ENCODE measurements around the gene GJB5.

GJB5 gene

GRCh38 chr1:34750610-34751009 is 4.2 kb upstream of the GJB5 start:
- no peak for TF ChIP-seq CTCF (IDR thresholded peaks at IDR 0.05; ENCODE audit: low read length, missing control alignments)
- H3K4me3 ChIP-seq (replicated peaks; ENCODE audit: low read depth, low read length): no peak overlapping the region
- no peak for DNase-seq (ENCODE audit: low read depth)

- no peak for TF ChIP-seq CTCF (IDR thresholded peaks at IDR 0.05; ENCODE audit: low read length, missing control alignments)
- DNase-seq (ENCODE audit: low read depth): no peak
- no peak overlapping the region for H3K4me3 ChIP-seq (replicated peaks; ENCODE audit: low read depth, low read length)
Observed at GRCh38 chr1:34753163-34753562, 1.7 kb upstream of the GJB5 start.

GRCh38 chr1:34755961-34756360 is 1.1 kb downstream of the GJB5 start:
- no peak overlapping the region for H3K4me3 ChIP-seq (replicated peaks; ENCODE audit: low read depth, low read length)
- no peak for TF ChIP-seq CTCF (IDR thresholded peaks at IDR 0.05; ENCODE audit: low read length, missing control alignments)
- no peak for DNase-seq (ENCODE audit: low read depth)

GRCh38 chr1:34757386-34757785 is 2.5 kb downstream of the GJB5 start:
- no peak for DNase-seq (ENCODE audit: low read depth)
- no peak overlapping the region for H3K4me3 ChIP-seq (replicated peaks; ENCODE audit: low read depth, low read length)
- no peak for TF ChIP-seq CTCF (IDR thresholded peaks at IDR 0.05; ENCODE audit: low read length, missing control alignments)

- DNase-seq (ENCODE audit: low read depth): no peak
Observed at GRCh38 chr1:34758751-34759150, 3.9 kb downstream of the GJB5 start.

GRCh38 chr1:34759503-34760357 is 4.9 kb downstream of the GJB5 start, which contains the start of gene GJB4:
Gene GJB4, plus strand, starts transcription at chr1:34759740. Its CDS starts 1,515 bp downstream, at chr1:34761255.
- no peak for DNase-seq (ENCODE audit: low read depth)
- H3K4me3 ChIP-seq (replicated peaks; ENCODE audit: low read depth, low read length): no peak within 1 kb of the TSS
- no peak for TF ChIP-seq CTCF (IDR thresholded peaks at IDR 0.05; ENCODE audit: low read length, missing control alignments)

More at GRCh38 chr1:34758751-34759150, 3.9 kb downstream of the GJB5 start:
- no peak overlapping the region for H3K4me3 ChIP-seq (replicated peaks; ENCODE audit: low read depth, low read length)
- no peak for TF ChIP-seq CTCF (IDR thresholded peaks at IDR 0.05; ENCODE audit: low read length, missing control alignments)

Data from fibroblast of pulmonary artery (primary cell).